Endothelial cell (in vitro differentiated cells): ENCODE measurements around the gene COBL. TPM values are rescaled to one million over a fixed set of nuclear protein-coding genes. Genes with fewer than 3 reads are reported as not detected.

Experiments used
- DNase-seq: peaks from one replicate; pipeline ENCODE4 v3.0.0; 2021; ENCODE audit warnings: low spot score
- H3K27ac Mint-ChIP-seq: one replicate; pipeline ENCODE4 v1.8.0; 2021; ENCODE audit warnings: mixed read lengths, inconsistent platforms; ENCODE audit not compliant: unreplicated experiment
- H3K27me3 Mint-ChIP-seq: one replicate; pipeline ENCODE4 v1.8.0; 2021; ENCODE audit warnings: mild to moderate bottlenecking, moderate library complexity, mixed read lengths, inconsistent platforms; ENCODE audit not compliant: unreplicated experiment
- H3K36me3 Mint-ChIP-seq: one replicate; pipeline ENCODE4 v1.8.0; 2021; ENCODE audit warnings: mild to moderate bottlenecking, low read depth, mixed read lengths, inconsistent platforms; ENCODE audit not compliant: unreplicated experiment
- H3K4me1 Mint-ChIP-seq: one replicate; pipeline ENCODE4 v1.8.0; 2021; ENCODE audit warnings: mild to moderate bottlenecking, mixed read lengths, inconsistent platforms; ENCODE audit not compliant: unreplicated experiment
- H3K4me3 Mint-ChIP-seq: one replicate; pipeline ENCODE4 v1.8.0; 2021; ENCODE audit warnings: mild to moderate bottlenecking, mixed read lengths, inconsistent platforms; ENCODE audit not compliant: unreplicated experiment
- H3K9me3 Mint-ChIP-seq: one replicate; pipeline ENCODE4 v1.8.0; 2021; ENCODE audit warnings: mixed read lengths, inconsistent platforms; ENCODE audit not compliant: unreplicated experiment
- total RNA-seq: library from RNA; stranded (reverse); fragmentation: NEBNext Ultra II Directional; extraction: Animal tissue kit (Norgen Biotek cat#: 25700); gene quantifications from one replicate; pipeline ENCODE4 v1.2.1, GENCODE V29; 2021; ENCODE audit not compliant: unreplicated experiment
- TF ChIP-seq, protein P1 (sequence below): fragments of 200-600 bp; sonication (generic); IDR thresholded peaks from one replicate; pipeline ENCODE4 v1.5.0; 2021; ENCODE audit warnings: antibody characterized with exemption; ENCODE audit not compliant: unreplicated experiment

COBL gene
- total RNA-seq, 1 donor from 2014 or later: 1.8 TPM

DNA sequence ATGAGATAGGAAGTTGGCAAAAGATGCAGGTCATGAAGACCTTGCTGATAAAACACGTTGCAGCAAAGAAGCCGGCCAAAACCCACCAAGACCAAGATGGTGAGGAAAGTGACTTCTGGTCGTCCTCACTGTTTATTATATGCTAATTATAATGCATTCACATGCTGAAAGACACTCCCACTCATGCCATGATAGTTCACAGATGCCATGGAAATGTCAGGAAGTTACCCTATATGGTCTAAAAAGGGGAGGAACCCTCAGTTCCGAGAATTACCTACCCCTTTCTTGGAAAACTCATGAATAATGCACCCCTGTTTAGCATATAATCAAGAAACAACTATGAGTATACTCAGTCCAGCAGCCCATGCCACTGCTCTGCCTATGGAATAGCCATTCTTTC lies 331.5 kb downstream of the COBL start:
- no peaks in the 10 kb centered on the region for H3K4me1 Mint-ChIP-seq
- H3K36me3 Mint-ChIP-seq: no peaks in the 10 kb centered on the region
- DNase-seq: no peak
- H3K4me3 Mint-ChIP-seq: no peak overlapping the region
- H3K27ac Mint-ChIP-seq: no peak overlapping the region
- H3K27me3 Mint-ChIP-seq: no peaks in the 10 kb centered on the region
- no peaks in the 10 kb centered on the region for H3K9me3 Mint-ChIP-seq
- TF ChIP-seq, protein P1, sequence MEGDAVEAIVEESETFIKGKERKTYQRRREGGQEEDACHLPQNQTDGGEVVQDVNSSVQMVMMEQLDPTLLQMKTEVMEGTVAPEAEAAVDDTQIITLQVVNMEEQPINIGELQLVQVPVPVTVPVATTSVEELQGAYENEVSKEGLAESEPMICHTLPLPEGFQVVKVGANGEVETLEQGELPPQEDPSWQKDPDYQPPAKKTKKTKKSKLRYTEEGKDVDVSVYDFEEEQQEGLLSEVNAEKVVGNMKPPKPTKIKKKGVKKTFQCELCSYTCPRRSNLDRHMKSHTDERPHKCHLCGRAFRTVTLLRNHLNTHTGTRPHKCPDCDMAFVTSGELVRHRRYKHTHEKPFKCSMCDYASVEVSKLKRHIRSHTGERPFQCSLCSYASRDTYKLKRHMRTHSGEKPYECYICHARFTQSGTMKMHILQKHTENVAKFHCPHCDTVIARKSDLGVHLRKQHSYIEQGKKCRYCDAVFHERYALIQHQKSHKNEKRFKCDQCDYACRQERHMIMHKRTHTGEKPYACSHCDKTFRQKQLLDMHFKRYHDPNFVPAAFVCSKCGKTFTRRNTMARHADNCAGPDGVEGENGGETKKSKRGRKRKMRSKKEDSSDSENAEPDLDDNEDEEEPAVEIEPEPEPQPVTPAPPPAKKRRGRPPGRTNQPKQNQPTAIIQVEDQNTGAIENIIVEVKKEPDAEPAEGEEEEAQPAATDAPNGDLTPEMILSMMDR: no peak

DNA sequence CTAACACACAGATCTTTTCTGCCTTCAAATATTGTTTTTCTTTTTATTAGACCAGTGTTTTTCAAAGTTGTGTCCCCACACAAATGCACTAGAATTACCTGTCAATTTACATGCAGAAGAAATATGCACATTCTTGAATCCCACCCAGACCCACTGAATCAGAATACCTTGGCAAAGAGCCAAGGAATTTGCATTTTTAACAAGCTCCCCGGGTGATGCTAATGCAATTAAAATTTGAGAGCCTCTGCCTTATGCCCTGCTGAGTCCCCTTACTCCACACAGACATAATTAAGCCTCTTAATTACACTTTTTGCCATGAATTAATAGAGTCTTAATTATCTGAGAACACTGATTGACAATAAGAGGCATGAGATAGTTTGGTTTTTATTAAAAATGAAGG lies 332.8 kb downstream of the COBL start:
- Mint-ChIP-seq H3K27ac (no peak overlapping the region), H3K4me1 (no peaks in the 10 kb centered on the region)
- DNase-seq: no peak

DNA sequence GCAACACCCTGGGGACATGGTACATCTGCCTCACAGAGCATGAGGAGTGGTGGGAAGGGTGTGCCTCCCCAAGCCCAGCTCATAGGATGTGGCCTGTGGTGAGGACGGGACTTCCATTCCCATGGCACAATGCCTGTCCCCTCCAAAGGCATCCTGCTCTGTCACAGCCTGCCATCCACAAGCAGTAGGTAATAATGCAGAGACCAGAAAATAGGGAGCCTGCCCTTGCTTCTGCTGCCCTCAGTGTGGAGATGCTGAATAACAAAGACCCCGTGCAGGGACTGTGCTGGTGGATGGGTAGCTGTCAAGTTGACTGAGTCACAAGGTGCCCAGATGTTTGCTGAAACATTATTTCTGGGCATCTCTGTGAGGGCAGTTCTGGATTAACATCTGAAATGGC lies 334.0 kb downstream of the COBL start:
- TF ChIP-seq, protein P1: no peak
- Mint-ChIP-seq H3K4me3 (no peak overlapping the region), H3K4me1 (no peaks in the 10 kb centered on the region), H3K27me3 (no peaks in the 10 kb centered on the region), H3K27ac (no peak overlapping the region), H3K9me3 (no peaks in the 10 kb centered on the region), H3K36me3 (no peaks in the 10 kb centered on the region)
- no peak for DNase-seq

More for the DNA sequence above, 332.8 kb downstream of the COBL start:
- Mint-ChIP-seq H3K4me3 (no peak overlapping the region), H3K36me3 (no peaks in the 10 kb centered on the region), H3K27me3 (no peaks in the 10 kb centered on the region), H3K9me3 (no peaks in the 10 kb centered on the region)
- TF ChIP-seq, protein P1: no peak

DNA sequence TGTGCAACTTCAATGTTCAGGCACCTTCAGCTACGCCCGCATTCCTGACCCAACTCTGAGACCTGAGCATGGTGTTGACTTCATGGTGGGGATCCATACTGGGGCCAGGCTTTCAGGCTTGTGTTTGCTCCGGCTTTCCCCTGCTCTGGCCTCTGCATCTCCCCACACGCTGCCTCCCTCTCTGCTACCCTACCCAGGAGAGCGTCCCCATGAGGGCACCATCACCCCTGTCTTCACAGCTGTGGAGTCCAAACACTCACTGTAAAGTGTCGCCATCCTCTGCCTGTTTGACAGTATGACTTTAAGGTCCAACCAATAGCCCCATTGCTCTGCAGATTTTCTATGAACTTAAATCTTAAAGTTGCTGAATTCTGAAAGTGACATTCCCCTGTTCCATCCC lies 334.9 kb downstream of the COBL start:
- no peaks in the 10 kb centered on the region for H3K9me3 Mint-ChIP-seq
- DNase-seq: no peak

DNA sequence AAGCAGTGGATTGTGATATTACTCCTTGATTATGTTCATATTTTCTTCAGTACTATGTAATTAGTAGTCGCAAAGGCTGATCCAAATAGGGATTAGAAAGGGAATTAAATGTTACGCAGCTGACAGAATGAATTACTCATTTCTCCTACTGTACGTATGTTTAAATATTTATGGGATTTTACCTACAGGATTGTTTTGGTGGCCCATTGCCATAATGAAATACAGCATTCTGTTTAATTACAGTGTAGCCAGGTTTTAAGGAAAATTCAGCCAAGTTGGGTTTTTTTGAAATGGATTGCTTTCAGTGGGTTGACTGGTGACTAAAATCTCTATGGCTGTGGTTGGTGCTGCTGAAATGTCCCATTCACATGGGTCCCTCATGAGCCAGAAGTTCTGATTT lies 336.2 kb downstream of the COBL start:
- no peaks in the 10 kb centered on the region for H3K9me3 Mint-ChIP-seq
- no peaks in the 10 kb centered on the region for H3K4me1 Mint-ChIP-seq
- DNase-seq: no peak
- H3K27ac Mint-ChIP-seq: no peak overlapping the region
- H3K36me3 Mint-ChIP-seq: no peaks in the 10 kb centered on the region
- no peaks in the 10 kb centered on the region for H3K27me3 Mint-ChIP-seq
- H3K4me3 Mint-ChIP-seq: no peak overlapping the region
- TF ChIP-seq, protein P1: no peak

More for the DNA sequence above, 334.9 kb downstream of the COBL start:
- TF ChIP-seq, protein P1: no peak
- H3K27me3 Mint-ChIP-seq: no peaks in the 10 kb centered on the region
- H3K4me3 Mint-ChIP-seq: no peak overlapping the region
- H3K27ac Mint-ChIP-seq: no peak overlapping the region
- no peaks in the 10 kb centered on the region for H3K36me3 Mint-ChIP-seq
- no peaks in the 10 kb centered on the region for H3K4me1 Mint-ChIP-seq
